A673 (cell line): ENCODE data around the gene RASSF10.

Experiments
- CTCF ChIP-seq: fragments of 300-800, 200-600 bp; sonication (generic); conservative IDR thresholded peaks from 2 replicates; pipeline ENCODE4 v1.5.1; 2017; ENCODE audit warnings: low read depth, mild to moderate bottlenecking, antibody characterized with exemption, low read length, moderate library complexity, mixed read lengths
- EZH2 ChIP-seq: fragments of 200-600 bp; sonication (generic); IDR thresholded peaks from 2 replicates; pipeline ENCODE4 v1.6.1; 2017; ENCODE audit warnings: borderline replicate concordance, low read depth, mild to moderate bottlenecking, mixed read lengths, antibody characterized with exemption, low read length; ENCODE audit not compliant: poor library complexity, severe bottlenecking

GRCh38 chr11:13011466-13012055 lies 2.4 kb downstream of the RASSF10 start:
- TF ChIP-seq CTCF (no peak), EZH2 (peak; percentile 82)
